Panc1 (cell line): ENCODE results near the gene ZNF579. TPM values are rescaled to one million over a fixed set of nuclear protein-coding genes. Genes with fewer than 3 reads are reported as not detected.

Source experiments
- ATAC-seq: fragments of 200-7000 bp; cut with Tn5 transposase; 2 replicates; pipeline ENCODE4 v1.9.1; 2020; ENCODE audit warnings: mild to moderate bottlenecking, moderate library complexity
- BruUV-seq: library from RNA; stranded (reverse); fragments of 400-500 nt; replicated peaks from 2 replicates; lab custom pipeline; 2021; lab: Mats Ljungman, UMichigan
- CTCF ChIA-PET: fragments of 300-600 bp; sonication (Branson Sonifier 250); formaldehyde crosslinking; loops from one replicate; lab custom pipeline; 2022; ENCODE audit warnings: antibody characterized with exemption; lab: Charles Lee
- POLR2A ChIA-PET: fragments of 300-600 bp; sonication (Branson Sonifier 250); formaldehyde crosslinking; loops from one replicate; lab custom pipeline; 2022; ENCODE audit warnings: antibody characterized with exemption; lab: Charles Lee
- DNase-seq: peaks from one replicate; pipeline ENCODE4 v3.0.0-alpha.2; 2010; ENCODE audit warnings: low read depth, low spot score
- H3K27ac ChIP-seq: 2 replicates; pipeline ENCODE4 v1.5.1; 2011; ENCODE audit warnings: mild to moderate bottlenecking, low read length, inconsistent platforms
- H3K27me3 ChIP-seq: fragments of 200-500 bp; sonication (Bioruptor generic); 2 replicates; pipeline ENCODE4 v1.6.0; 2014; ENCODE audit warnings: low read length, inconsistent platforms; ENCODE audit not compliant: control insufficient read depth, insufficient read depth
- H3K36me3 ChIP-seq: fragments of 200-500 bp; sonication (Bioruptor generic); 2 replicates; pipeline ENCODE4 v1.5.1; 2014; ENCODE audit warnings: inconsistent platforms, mild to moderate bottlenecking, low read length, moderate library complexity; ENCODE audit not compliant: control insufficient read depth, insufficient read depth
- H3K4me1 ChIP-seq: 2 replicates; pipeline ENCODE4 v1.5.1; 2011; ENCODE audit warnings: inconsistent platforms, mild to moderate bottlenecking, low read length, moderate library complexity; ENCODE audit not compliant: control insufficient read depth, insufficient read depth
- H3K4me3 ChIP-seq, 2 experiments: 2 replicates each; pipeline ENCODE4 v1.5.1; 2011 to 2012; ENCODE audit warnings: low read depth in 2 of 2, low read length in 2 of 2, mild to moderate bottlenecking in 2 of 2, inconsistent platforms in 1 of 2, moderate library complexity in 1 of 2
- H3K9me3 ChIP-seq: fragments of 200-500 bp; sonication (Bioruptor generic); 2 replicates; pipeline ENCODE4 v1.5.1; 2014; ENCODE audit warnings: low read depth, mild to moderate bottlenecking, inconsistent platforms, low read length, moderate library complexity; ENCODE audit not compliant: control insufficient read depth, insufficient read depth
- CTCF ChIP-seq: fragments of 450-650 bp; IDR thresholded peaks from 2 replicates; pipeline ENCODE4 v1.5.1; 2017; ENCODE audit warnings: mild to moderate bottlenecking
- POLR2AphosphoS5 ChIP-seq: IDR thresholded peaks from 2 replicates; pipeline ENCODE4 v1.6.1; 2012; ENCODE audit warnings: mild to moderate bottlenecking, low read depth, low read length, moderate library complexity
- REST ChIP-seq, 2 experiments: IDR thresholded peaks; 2 replicates each; pipeline ENCODE4 v1.6.1; 2011 to 2012; ENCODE audit warnings: low read depth in 2 of 2, control low read depth in 1 of 2, low read length in 1 of 2, mild to moderate bottlenecking in 1 of 2, moderate library complexity in 1 of 2; ENCODE audit not compliant: insufficient read depth in 1 of 2
- SIN3A ChIP-seq: IDR thresholded peaks from 2 replicates; pipeline ENCODE4 v1.6.1; 2012; ENCODE audit warnings: low read depth, mild to moderate bottlenecking, low read length, moderate library complexity, borderline replicate concordance; ENCODE audit not compliant: insufficient read depth
- TCF7L2 ChIP-seq: IDR thresholded peaks from 2 replicates; pipeline ENCODE4 v1.6.1; 2011; ENCODE audit warnings: mild to moderate bottlenecking, low read depth, low read length, inconsistent platforms
- in situ Hi-C: cut with HindIII; loops from 2 replicates; pipeline ENCODE4 v1.10.0; 2016; ENCODE audit warnings: low sequenced_read_pairs, low pct_unique_long_range_greater_than_20kb
- intact Hi-C: fragments of 100-400 bp; cut with micrococcal nuclease; formaldehyde crosslinking; loops from one replicate; pipeline ENCODE4 v1.10.0; 2022; ENCODE audit not compliant: unreplicated experiment
- total RNA-seq: library from RNA; stranded (reverse); gene quantifications from one replicate; pipeline ENCODE4 v1.2.1, GENCODE V29; 2021; ENCODE audit not compliant: unreplicated experiment

The ZNF579 gene
- total RNA-seq, 1 experiment from 2014 or later: 39.5 TPM

GRCh38 chr19:55597501-55597921, 16.9 kb upstream of the ZNF579 start:
- Histone ChIP-seq H3K36me3 (no peaks in the 10 kb centered on the region; the same call in 1 of the 2 replicates), H3K27me3 (no peaks in the 10 kb centered on the region), H3K9me3 (no peaks in the 10 kb centered on the region), H3K27ac (no peak overlapping the region), H3K4me3 (no peak overlapping the region), H3K4me1 (peaks cover 10% of the 10 kb centered on the region)
- BruUV-seq: no TSS peak
- in situ Hi-C loops: no loop called here
- TF ChIP-seq POLR2AphosphoS5 (no peak), CTCF (no peak), REST (IDR thresholded peaks at IDR 0.05; ENCODE audit: insufficient read depth in 1 of 2, low read depth in 2 of 2, low read length in 1 of 2) (no peak), SIN3A (no peak), TCF7L2 (no peak)
- CTCF ChIA-PET: no interaction called here
- intact Hi-C loops: no loop called here
- DNase-seq: no peak
- POLR2A ChIA-PET: no interaction called here
- no peak for ATAC-seq

- in situ Hi-C loops (no loop called here), intact Hi-C loops (no loop called here)
- ATAC-seq (no peak), DNase-seq (no peak)
- BruUV-seq: no TSS peak
- TF ChIP-seq POLR2AphosphoS5 (no peak), SIN3A (no peak), TCF7L2 (no peak), REST (IDR thresholded peaks at IDR 0.05; ENCODE audit: insufficient read depth in 1 of 2, low read depth in 2 of 2, low read length in 1 of 2) (no peak), CTCF (no peak)
- peaks cover 6% of the 10 kb centered on the region for H3K4me1 ChIP-seq
- H3K4me3 ChIP-seq: no peak overlapping the region
- H3K27me3 ChIP-seq: no peaks in the 10 kb centered on the region
- no peak overlapping the region for H3K27ac ChIP-seq
- ChIA-PET POLR2A (no interaction called here), CTCF (no interaction called here)
- no peaks in the 10 kb centered on the region; the same call in 1 of the 2 replicates for H3K36me3 ChIP-seq
- no peaks in the 10 kb centered on the region for H3K9me3 ChIP-seq
These were observed 15.7 kb upstream of the ZNF579 start for GRCh38 chr19:55596304-55596703.
